Measurements from ENCODE around the gene ABCA12.

GRCh38 chr2:214966420-214966819 is 172.0 kb downstream of the ABCA12 start:
- TF ChIP-seq EZH2 (IDR thresholded peaks at IDR 0.05; ENCODE audit: low read length, missing control alignments) (no peak), CTCF (conservative IDR thresholded peaks at IDR 0.05 in 1 of 2, IDR thresholded peaks at IDR 0.05 in 1 of 2; ENCODE audit: low read depth in 1 of 2, low read length in 2 of 2) (no peak)
